Activated CD8-positive, alpha-beta T cell treated with anti-CD3 and anti-CD28 coated beads for 36 hours (primary cell): Measurements from ENCODE around the gene TNS3. TPM values are rescaled to one million over a fixed set of nuclear protein-coding genes. Genes with fewer than 3 reads are reported as not detected.

ENCODE experiments used
- ATAC-seq: fragments of 200-7000 bp; cut with Tn5 transposase; one replicate; pipeline ENCODE4 v1.10.0; 2021; ENCODE audit warnings: mild to moderate bottlenecking, moderate library complexity
- CTCF ChIA-PET: fragments of 350-600 bp; sonication (Branson Sonifier 250); formaldehyde crosslinking; loops from one replicate; lab custom pipeline; 2021; ENCODE audit warnings: antibody characterized with exemption; lab: Charles Lee
- POLR2A ChIA-PET: fragments of 350-600 bp; sonication (Branson Sonifier 250); formaldehyde crosslinking; loops from one replicate; lab custom pipeline; 2021; ENCODE audit warnings: antibody characterized with exemption; lab: Charles Lee
- DNase-seq: peaks from one replicate; pipeline ENCODE4 v3.0.0-alpha.2; 2020
- H3K27ac Mint-ChIP-seq: one replicate; pipeline ENCODE4 v1.8.0; 2021; ENCODE audit warnings: mild to moderate bottlenecking, mixed read lengths
- H3K27me3 Mint-ChIP-seq: one replicate; pipeline ENCODE4 v1.8.0; 2021; ENCODE audit warnings: mixed read lengths
- H3K36me3 Mint-ChIP-seq: one replicate; pipeline ENCODE4 v1.8.0; 2021; ENCODE audit warnings: low read depth, mixed read lengths
- H3K4me1 Mint-ChIP-seq: one replicate; pipeline ENCODE4 v1.8.0; 2021; ENCODE audit warnings: low read depth, mixed read lengths
- H3K4me3 Mint-ChIP-seq: one replicate; pipeline ENCODE4 v1.8.0; 2021; ENCODE audit warnings: mild to moderate bottlenecking, moderate library complexity, mixed read lengths
- H3K9me3 Mint-ChIP-seq: one replicate; pipeline ENCODE4 v1.8.0; 2021; ENCODE audit warnings: mixed read lengths
- intact Hi-C: fragments of 100-400 bp; cut with micrococcal nuclease; formaldehyde crosslinking; loops from one replicate; pipeline ENCODE4 v1.10.0; 2022
- total RNA-seq, 2 experiments: library from RNA; stranded (reverse); gene quantifications; one replicate each; pipeline ENCODE4 v1.2.3, GENCODE V29; 2021
- TF ChIP-seq, protein P1 (sequence below): fragments of 200-600 bp; IDR thresholded peaks from one replicate; pipeline ENCODE4 v1.8.0; 2022; ENCODE audit warnings: antibody characterized with exemption, mild to moderate bottlenecking

TNS3 gene
- total RNA-seq, 2 experiments from 2014 or later = 0.04 to 0.16 TPM

DNA sequence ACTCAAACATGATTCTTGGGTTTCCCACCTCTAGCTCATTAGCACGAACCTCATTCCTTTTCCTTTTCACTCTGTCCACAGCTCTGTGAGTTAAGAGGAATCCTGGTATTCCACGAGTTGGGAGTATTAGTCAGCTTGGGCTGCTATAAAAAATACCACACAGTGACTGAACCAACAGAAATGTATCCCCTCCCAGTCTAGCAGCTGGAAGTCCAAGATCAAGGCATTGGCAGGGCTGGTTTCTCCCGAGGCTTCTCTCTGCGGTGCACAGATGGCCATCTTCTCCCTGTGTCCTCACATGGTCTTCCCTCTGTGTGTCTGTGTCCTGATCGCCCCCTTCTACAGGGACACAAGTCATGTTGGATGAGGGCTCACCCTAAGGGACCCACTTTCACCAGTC lies 261.6 kb downstream of the TNS3 start:
- no peak for DNase-seq
- CTCF ChIA-PET = no interaction called here
- H3K4me3 Mint-ChIP-seq = no peak overlapping the region
- no peak for ATAC-seq
- H3K27ac Mint-ChIP-seq = no peak overlapping the region
- TF ChIP-seq, protein P1, sequence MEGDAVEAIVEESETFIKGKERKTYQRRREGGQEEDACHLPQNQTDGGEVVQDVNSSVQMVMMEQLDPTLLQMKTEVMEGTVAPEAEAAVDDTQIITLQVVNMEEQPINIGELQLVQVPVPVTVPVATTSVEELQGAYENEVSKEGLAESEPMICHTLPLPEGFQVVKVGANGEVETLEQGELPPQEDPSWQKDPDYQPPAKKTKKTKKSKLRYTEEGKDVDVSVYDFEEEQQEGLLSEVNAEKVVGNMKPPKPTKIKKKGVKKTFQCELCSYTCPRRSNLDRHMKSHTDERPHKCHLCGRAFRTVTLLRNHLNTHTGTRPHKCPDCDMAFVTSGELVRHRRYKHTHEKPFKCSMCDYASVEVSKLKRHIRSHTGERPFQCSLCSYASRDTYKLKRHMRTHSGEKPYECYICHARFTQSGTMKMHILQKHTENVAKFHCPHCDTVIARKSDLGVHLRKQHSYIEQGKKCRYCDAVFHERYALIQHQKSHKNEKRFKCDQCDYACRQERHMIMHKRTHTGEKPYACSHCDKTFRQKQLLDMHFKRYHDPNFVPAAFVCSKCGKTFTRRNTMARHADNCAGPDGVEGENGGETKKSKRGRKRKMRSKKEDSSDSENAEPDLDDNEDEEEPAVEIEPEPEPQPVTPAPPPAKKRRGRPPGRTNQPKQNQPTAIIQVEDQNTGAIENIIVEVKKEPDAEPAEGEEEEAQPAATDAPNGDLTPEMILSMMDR = no peak
- no peaks in the 10 kb centered on the region for H3K27me3 Mint-ChIP-seq
- H3K36me3 Mint-ChIP-seq = no peaks in the 10 kb centered on the region
- POLR2A ChIA-PET = no interaction called here
- intact Hi-C loops = no loop called here
- peaks cover 3% of the 10 kb centered on the region for H3K9me3 Mint-ChIP-seq
- H3K4me1 Mint-ChIP-seq = peaks cover 5% of the 10 kb centered on the region

DNA sequence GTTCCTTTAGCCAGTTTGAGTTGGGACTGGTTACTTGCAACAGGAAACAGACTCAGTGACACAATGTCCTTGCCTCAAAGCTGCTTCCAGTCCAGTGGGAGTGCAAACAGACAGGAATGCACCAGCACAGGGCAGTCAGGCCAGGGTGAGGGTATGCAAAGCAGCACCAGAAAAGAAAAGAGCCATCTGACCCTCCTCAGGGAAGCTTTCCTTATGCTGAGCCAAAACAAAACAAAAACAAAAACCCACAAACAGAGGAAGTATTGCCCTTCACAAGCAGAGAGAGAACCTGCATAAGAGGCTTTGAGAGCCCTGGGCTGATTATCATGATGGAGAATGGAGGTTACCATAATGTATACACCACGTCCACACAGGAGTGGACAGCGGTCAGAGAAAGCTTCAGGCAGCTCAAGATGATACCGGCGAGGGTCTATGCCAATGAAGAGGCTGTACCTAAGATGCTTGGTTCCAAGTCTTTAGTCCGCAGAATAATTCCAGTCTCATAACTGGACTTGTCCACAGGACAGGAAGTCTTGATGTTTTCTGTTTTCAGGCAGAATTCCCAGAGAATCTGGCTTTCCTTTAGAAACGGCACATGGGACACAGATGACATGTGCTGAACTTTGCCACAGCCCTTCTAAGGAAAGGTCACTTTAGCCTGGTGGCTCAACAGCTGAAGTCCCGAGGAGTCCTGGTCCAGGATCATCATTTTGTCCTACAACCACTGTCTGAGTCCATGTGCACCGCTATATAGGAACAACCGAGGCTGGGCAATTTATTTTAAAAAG lies 263.3 kb downstream of the TNS3 start:
- CTCF ChIA-PET = no interaction called here
- POLR2A ChIA-PET = no interaction called here
- DNase-seq (no peak), ATAC-seq (no peak)
- TF ChIP-seq, protein P1 = no peak
- Mint-ChIP-seq H3K4me3 (no peak overlapping the region), H3K4me1 (peaks cover 5% of the 10 kb centered on the region), H3K36me3 (no peaks in the 10 kb centered on the region), H3K9me3 (peaks cover 3% of the 10 kb centered on the region), H3K27me3 (no peaks in the 10 kb centered on the region), H3K27ac (no peak overlapping the region)
- intact Hi-C loops = no loop called here

DNA sequence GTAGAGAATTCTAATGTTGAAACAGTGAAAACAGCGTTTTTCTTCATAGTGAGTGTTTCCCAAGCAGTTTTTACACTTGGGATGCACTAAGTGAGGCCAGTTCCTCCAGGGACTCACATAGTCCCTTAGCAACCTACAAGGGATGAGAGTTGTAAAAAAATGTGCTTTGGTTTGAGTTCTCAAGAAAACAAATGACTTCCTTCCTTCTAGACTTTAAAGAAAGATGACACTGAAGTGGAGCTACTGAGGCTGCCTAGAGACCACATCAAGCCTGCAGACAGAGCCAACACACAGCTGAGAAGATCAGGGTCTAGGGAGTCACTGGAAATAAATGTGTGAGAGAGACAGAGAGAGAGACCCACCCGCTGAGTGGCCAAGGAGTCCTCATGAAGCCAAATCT lies 264.4 kb downstream of the TNS3 start:
- peaks cover 3% of the 10 kb centered on the region for H3K9me3 Mint-ChIP-seq
- no peak for ATAC-seq
- TF ChIP-seq, protein P1 = no peak
- peaks cover 5% of the 10 kb centered on the region for H3K4me1 Mint-ChIP-seq
- no peak overlapping the region for H3K27ac Mint-ChIP-seq
- ChIA-PET POLR2A (no interaction called here), CTCF (no interaction called here)
- H3K4me3 Mint-ChIP-seq = no peak overlapping the region
- no peaks in the 10 kb centered on the region for H3K27me3 Mint-ChIP-seq
- no peaks in the 10 kb centered on the region for H3K36me3 Mint-ChIP-seq
- DNase-seq = no peak
- intact Hi-C loops = no loop called here

DNA sequence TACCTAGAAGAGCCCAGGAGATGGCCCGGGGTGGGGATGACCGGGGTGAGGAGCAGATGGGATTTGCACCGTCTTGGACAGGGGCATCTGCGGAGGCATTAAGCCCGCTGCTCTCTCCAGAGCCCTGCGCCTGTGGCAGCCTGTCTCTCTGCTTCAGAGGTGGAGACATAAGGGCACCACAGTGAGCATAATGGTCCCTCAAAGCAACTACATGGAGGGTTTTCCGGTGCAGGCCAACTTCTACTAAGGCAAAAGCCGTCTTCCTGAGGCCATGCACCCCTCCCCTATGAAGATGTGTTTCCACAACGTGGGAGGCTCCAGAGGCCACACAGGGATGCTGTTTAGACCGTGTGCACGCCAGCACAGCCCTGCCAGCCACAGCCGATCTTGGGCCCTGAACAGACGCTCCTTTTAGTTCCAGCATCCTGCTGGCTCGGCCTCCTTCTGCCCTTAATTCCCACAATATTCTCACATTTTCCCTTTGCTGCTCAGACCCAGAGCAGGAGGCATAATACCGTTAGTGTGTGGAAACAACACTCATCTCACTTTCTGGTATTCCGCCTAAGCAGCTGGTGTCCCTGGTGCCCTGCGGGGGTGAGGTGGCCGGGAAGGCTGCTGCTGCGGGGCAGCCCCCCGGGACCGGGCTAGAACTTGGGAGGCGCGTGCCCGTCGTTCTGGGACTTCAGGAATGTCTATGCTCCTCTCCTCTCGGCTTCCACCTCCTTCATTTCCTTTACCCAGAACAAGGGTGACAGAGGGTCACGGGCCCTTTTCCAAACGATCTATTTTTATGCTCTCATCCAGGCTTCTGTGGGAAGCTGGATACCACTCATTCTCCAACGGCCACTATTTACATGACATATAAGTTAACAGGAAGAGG lies 266.9 kb downstream of the TNS3 start:
- Mint-ChIP-seq H3K4me3 (no peak overlapping the region), H3K27ac (no peak overlapping the region), H3K4me1 (peaks cover 5% of the 10 kb centered on the region), H3K9me3 (peaks cover 4% of the 10 kb centered on the region), H3K36me3 (peaks cover 2% of the 10 kb centered on the region), H3K27me3 (no peaks in the 10 kb centered on the region)
- ChIA-PET CTCF (no interaction called here), POLR2A (no interaction called here)
- no peak for DNase-seq
- TF ChIP-seq, protein P1 = no peak
- intact Hi-C loops = no loop called here
- no peak for ATAC-seq

DNA sequence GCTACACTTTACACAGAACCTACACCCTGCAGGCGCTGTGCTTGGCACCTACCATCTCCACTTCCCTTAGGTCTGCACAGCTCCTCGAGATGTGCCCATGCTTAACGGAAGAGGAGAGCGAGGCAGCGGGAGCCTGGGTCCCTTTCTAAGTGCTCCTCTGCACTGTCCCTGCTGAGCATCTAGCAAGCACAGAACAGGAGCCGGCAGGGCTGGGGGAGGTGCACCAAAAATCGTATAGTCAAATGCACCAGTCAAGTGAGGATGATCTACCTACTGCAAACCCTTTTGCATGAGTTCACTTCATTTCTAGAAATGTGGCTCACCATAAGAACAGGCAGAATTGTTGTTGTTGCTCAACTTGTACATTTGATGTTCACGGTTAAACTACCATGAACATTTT lies 267.7 kb downstream of the TNS3 start:
- Mint-ChIP-seq H3K36me3 (peaks cover 2% of the 10 kb centered on the region), H3K9me3 (peaks cover 9% of the 10 kb centered on the region)
- intact Hi-C loops = no loop called here

More for the DNA sequence above, 267.7 kb downstream of the TNS3 start:
- no peak overlapping the region for H3K4me3 Mint-ChIP-seq
- H3K27ac Mint-ChIP-seq = no peak overlapping the region
- ATAC-seq (no peak), DNase-seq (no peak)
- no peaks in the 10 kb centered on the region for H3K27me3 Mint-ChIP-seq
- CTCF ChIA-PET = no interaction called here
- POLR2A ChIA-PET = no interaction called here
- H3K4me1 Mint-ChIP-seq = peaks cover 5% of the 10 kb centered on the region
- TF ChIP-seq, protein P1 = no peak
